22Rv1 (cell line): Measurements from ENCODE around the gene IQGAP1.

Experiments used
- H3K27ac ChIP-seq: fragments of 450-650 bp; 2 replicates; pipeline ENCODE4 v1.5.1; 2017
- CTCF ChIP-seq: fragments of 450-650 bp; IDR thresholded peaks from 2 replicates; pipeline ENCODE4 v1.5.1; 2017; ENCODE audit warnings: mild to moderate bottlenecking
- ZFX ChIP-seq: fragments of 450-650 bp; IDR thresholded peaks from 2 replicates; pipeline ENCODE4 v1.6.1; 2017; ENCODE audit warnings: antibody characterized with exemption, borderline replicate concordance

The IQGAP1 gene

DNA sequence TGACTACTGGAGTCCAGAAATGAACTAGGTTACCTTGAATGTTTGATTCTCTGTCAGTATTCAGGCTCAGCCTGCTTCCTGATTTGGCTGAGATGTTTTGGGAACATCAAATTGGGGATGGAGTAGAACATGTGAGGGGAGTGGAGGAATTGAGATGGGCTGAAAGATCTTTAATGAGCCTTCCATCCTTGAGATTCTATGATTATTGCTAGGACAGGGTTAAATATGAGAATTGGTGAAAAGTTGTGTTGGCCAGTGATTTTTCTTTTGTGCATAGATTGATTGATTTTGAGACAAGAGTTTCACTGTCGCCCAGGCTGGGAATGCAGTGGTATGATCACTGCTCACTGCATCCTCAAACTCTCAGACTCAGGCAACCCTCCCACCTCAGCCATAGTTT, 32.4 kb downstream of the IQGAP1 start:
- TF ChIP-seq CTCF (no peak), ZFX (no peak)
- H3K27ac ChIP-seq, result no peak overlapping the region

GRCh38 chr15:90421527-90421926, 33.5 kb downstream of the IQGAP1 start:
- no peak for TF ChIP-seq ZFX
- TF ChIP-seq CTCF, result no peak
- H3K27ac ChIP-seq, result no peak overlapping the region

GRCh38 chr15:90422043-90422442, 34.0 kb downstream of the IQGAP1 start:
- H3K27ac ChIP-seq, result no peak overlapping the region
- TF ChIP-seq ZFX (no peak), CTCF (no peak)

- H3K27ac ChIP-seq, result no peak overlapping the region
- TF ChIP-seq ZFX (no peak), CTCF (no peak)
These were observed 34.9 kb downstream of the IQGAP1 start for GRCh38 chr15:90422936-90423335.

- TF ChIP-seq ZFX (no peak), CTCF (no peak)
- H3K27ac ChIP-seq, result no peak overlapping the region
These were observed 35.8 kb downstream of the IQGAP1 start for GRCh38 chr15:90423801-90424319.

DNA sequence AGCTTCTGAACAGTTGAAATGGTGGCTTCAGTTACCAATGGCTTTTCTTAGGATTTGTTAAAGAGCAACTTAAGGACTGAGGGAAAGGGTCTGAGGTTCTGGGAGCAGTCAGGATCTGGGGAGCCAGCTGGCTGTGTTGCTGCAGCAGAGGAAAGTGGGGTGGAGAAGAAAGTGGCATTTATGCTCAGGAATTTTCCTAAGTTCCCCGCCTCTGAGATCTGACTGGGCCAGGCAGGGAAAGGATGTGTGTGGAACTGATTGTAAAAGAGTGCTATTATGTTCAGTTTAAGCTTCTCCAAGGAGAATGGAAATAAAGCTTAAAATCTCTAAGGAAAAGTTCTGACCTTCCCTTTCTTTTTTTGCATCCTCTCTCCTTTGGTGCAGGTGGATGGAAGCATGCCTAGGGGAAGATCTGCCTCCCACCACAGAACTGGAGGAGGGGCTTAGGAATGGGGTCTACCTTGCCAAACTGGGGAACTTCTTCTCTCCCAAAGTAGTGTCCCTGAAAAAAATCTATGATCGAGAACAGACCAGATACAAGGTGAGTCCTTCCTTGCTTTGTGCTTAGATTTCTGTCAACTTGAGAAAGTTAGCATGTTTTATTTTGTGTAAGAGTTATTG, 37.8 kb downstream of the IQGAP1 start:
- TF ChIP-seq ZFX (no peak), CTCF (no peak)
- no peak overlapping the region for H3K27ac ChIP-seq

DNA sequence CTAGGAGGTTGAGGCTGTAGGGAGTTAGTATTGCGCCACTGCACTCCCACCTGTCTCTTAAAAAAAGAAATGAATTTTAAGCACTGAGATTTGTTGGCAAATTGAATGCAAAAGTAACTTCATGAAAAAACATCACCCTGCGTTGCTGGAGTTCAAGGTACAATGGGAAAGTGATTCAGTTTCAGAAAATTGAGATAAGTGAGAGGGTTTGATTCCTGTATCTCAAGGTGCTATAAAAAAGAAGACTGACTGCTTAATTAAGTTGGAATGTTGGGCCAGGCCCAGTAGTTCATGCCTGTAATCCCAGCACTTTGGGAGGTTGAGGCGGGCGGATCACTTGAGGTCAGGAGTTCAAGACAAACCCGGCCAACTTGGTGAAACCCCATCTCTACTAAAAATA, 39.1 kb downstream of the IQGAP1 start:
- H3K27ac ChIP-seq, result no peak overlapping the region
- TF ChIP-seq ZFX (no peak), CTCF (no peak)
